ENCODE results near the gene CENPC.

Gene CENPC, protein sequence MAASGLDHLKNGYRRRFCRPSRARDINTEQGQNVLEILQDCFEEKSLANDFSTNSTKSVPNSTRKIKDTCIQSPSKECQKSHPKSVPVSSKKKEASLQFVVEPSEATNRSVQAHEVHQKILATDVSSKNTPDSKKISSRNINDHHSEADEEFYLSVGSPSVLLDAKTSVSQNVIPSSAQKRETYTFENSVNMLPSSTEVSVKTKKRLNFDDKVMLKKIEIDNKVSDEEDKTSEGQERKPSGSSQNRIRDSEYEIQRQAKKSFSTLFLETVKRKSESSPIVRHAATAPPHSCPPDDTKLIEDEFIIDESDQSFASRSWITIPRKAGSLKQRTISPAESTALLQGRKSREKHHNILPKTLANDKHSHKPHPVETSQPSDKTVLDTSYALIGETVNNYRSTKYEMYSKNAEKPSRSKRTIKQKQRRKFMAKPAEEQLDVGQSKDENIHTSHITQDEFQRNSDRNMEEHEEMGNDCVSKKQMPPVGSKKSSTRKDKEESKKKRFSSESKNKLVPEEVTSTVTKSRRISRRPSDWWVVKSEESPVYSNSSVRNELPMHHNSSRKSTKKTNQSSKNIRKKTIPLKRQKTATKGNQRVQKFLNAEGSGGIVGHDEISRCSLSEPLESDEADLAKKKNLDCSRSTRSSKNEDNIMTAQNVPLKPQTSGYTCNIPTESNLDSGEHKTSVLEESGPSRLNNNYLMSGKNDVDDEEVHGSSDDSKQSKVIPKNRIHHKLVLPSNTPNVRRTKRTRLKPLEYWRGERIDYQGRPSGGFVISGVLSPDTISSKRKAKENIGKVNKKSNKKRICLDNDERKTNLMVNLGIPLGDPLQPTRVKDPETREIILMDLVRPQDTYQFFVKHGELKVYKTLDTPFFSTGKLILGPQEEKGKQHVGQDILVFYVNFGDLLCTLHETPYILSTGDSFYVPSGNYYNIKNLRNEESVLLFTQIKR

DNA sequence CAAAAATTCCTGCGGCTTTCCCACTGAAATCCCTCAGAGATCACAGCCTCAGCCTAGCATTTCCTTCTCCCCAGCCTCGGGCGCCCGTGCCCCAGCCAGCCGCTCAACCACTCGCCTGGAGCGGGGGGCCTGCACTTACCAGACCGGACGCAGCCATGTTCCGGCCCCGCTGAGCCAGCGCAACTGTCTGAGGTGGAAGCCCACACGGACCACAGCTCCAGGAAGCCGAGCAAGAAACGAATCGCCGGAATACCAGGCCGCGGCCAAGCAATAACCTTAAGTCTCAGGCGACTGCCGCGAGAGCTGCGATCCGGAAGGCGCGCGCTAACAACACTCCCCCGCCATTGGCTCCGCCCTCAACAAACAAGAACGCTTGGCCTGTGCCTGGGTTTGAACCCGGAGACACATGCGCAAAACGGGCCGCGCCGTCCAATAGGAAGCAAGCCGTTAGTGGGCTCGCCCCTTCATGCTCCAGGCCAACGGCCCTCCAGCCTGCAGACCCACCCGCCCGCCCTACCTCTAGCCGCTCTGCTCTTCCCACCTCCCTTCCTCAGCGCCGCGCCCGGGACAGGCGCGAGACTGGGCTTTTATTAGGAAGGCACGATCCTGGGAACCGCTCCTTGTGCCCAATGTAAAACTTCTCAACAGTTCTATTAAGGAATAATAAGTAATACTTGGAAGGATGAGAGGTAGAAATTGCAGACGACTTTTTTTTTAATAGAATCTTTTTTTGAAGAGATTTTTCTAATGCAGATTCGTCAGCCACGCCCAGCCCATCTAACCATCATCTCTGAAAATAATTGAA, at the start of gene CENPC:
Gene CENPC (minus strand): TSS at position 305 of the 805 bp plus-strand sequence. CDS start 148 bp downstream, at position 157.
- DNase-seq (ENCODE audit: low read depth): peak; percentile 93

GRCh38 chr4:67593741-67594175, 48.5 kb upstream of the CENPC start:
- no peak for DNase-seq (ENCODE audit: low read depth)

DNA sequence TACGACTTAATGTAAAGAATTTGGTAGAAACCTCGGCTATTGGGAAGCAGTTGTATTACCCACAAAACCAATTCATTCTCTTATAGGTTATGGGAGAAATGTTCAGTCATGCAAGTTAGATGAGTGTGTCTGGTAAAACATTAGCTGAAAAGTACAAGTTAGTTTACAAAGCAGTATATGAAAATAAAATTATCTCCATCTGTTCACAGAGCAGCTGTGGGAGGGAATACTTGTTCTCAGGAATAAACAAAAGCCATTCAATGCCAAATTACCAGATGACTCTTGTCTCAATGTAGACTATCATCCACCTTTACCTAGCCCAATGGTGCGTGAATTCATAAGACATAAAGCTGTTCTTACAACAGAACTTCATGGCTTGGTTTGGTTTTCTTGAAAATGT, 41.9 kb upstream of the CENPC start:
- DNase-seq (ENCODE audit: low read depth): no peak

GRCh38 chr4:67584496-67584895, 39.2 kb upstream of the CENPC start:
- DNase-seq (ENCODE audit: low read depth): no peak

- DNase-seq (ENCODE audit: low read depth): no peak
These were observed 36.6 kb upstream of the CENPC start for GRCh38 chr4:67581913-67582312.

DNA sequence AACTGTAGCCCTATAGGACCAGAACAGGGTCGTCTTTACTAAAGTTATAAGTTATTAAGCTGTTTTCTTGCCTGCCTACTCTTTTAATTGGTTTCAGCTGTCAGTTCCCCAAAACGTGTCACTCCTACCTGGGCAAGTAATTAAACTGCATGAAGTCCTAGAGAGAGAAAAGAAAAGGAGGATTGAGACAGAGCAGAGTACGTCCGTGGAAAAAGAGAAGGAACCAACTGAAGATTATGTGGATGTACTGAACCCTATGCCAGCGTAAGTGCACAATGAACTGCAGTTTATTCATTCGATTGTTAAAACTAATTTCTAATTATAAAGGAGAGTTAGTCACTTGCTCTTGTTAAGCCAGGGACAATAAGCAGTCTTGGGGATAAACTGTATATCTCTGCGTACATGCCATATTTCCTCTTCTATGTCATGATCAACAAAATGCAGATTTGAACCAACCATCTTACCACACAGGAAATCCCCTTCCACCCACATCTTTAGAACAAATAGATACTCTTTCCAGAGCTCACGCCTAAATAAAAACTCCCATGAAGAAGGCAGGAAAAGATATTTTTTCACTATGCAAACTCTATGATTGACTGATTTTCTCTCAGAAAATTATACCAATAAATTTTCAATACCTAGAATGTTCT, 36.0 kb upstream of the CENPC start:
- DNase-seq (ENCODE audit: low read depth): no peak

- DNase-seq (ENCODE audit: low read depth): no peak
These were observed 35.3 kb upstream of the CENPC start for GRCh38 chr4:67580577-67580976.

GRCh38 chr4:67576538-67576937, 31.2 kb upstream of the CENPC start:
- DNase-seq (ENCODE audit: low read depth): no peak

- no peak for DNase-seq (ENCODE audit: low read depth)
These were observed 30.8 kb upstream of the CENPC start for GRCh38 chr4:67576059-67576466.

DNA sequence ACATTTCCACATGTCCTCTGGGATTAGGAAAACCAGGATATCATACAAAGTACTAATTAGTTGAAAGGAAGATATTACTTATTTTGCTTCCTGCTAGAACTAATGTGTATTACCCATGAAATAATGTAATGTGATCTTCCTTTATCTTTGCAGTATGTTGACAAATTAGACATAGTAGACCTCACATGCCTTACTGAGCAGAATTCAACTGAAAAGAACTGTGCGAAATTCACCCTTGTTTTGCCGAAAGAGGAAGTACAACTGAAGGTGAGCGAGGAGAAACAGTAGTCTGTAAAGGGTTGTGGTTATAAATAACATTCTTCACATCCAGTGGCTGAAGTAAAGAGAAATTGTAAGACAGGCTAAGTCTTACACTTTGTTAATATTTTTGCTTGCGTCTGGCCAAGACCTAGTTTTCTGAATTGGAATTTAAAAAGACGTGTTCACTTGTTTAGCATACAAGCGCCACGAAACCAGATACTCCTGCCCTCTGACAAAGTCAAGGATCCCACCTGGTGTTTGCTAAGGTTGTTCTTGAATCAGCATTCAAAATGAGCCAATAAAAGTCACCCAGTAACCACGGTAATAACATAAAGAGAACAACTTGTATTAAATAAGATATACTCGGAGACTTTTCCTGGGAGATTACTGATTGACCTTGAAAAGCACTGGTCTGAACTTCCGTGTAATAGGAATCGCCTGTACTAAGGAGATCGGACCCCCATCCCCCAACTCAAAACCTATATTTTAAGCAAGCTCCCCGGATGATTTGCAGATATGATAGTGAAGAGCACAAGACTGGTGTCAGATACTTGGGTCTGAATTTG, 30.1 kb upstream of the CENPC start:
- DNase-seq (ENCODE audit: low read depth): no peak

DNA sequence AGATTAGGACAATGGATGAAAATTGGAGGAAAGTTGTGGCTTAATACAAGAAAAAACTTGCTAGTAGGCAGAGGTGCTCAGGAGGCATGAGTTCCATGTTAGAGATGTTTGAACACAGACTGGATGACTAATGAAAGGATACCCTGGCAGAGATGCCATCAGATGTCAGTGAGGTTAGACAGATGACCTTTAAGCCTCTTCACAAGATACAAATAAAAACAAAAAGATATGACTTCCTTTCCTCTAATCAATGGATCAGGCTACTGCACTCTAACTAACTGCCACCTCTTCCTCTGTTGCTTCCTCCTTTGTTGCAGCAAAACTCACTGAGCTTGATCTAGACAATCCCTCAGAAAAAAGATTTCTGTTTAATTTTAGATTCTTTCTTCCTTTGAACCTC, 27.9 kb upstream of the CENPC start:
- no peak for DNase-seq (ENCODE audit: low read depth)

- DNase-seq (ENCODE audit: low read depth): no peak
These were observed 26.7 kb upstream of the CENPC start for GRCh38 chr4:67571975-67572374.

GRCh38 chr4:67570537-67570936, 25.2 kb upstream of the CENPC start:
- no peak for DNase-seq (ENCODE audit: low read depth)

GRCh38 chr4:67568820-67569219, 23.5 kb upstream of the CENPC start:
- DNase-seq (ENCODE audit: low read depth): no peak

GRCh38 chr4:67566335-67566734, 21.0 kb upstream of the CENPC start:
- DNase-seq (ENCODE audit: low read depth): no peak

GRCh38 chr4:67565284-67565683, 20.0 kb upstream of the CENPC start:
- DNase-seq (ENCODE audit: low read depth): no peak

DNA sequence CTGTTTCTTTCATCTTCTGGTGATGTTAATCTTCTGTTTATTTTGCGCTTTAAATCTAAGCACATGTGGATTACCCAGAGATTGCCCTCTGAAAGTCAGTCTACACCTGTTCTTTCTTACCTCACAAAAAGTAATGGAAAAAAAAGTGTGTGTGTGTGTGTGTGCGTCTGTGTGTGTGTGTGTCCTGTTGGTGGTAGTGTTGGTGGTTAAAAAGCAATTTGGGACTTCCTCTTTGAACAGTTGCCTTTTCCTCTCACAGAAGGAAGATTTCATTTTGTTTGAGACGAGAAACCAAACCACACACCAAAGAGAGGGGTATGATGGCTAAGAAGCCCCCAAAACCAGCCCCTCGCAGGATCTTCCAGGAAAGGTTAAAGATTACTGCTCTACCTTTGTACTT, 13.2 kb upstream of the CENPC start, which contains the start of gene STAP1:
Gene STAP1 (plus strand): TSS at position 235 of the 400 bp plus-strand sequence. CDS start 83 bp downstream, at position 318.
- DNase-seq (ENCODE audit: low read depth): no peak

DNA sequence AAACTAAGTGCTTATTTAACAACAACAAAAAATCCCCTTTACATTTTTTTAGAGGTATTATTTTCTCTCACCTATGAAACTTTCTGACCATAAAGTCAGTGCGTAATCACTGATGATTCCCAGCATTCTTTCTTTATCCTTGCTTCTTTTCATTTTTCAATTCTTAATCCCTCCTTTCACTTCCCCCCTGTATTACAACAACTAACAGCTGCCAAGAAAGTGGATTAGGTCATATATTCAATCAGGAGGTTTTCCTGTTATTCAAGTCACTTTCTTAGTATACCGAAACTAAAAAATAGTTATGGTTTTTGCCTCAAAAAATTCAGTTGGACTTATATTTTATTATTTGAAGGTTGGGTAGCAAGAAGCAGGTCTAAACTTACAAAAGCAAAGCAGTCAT, 11.1 kb upstream of the CENPC start:
- DNase-seq (ENCODE audit: low read depth): no peak

DNA sequence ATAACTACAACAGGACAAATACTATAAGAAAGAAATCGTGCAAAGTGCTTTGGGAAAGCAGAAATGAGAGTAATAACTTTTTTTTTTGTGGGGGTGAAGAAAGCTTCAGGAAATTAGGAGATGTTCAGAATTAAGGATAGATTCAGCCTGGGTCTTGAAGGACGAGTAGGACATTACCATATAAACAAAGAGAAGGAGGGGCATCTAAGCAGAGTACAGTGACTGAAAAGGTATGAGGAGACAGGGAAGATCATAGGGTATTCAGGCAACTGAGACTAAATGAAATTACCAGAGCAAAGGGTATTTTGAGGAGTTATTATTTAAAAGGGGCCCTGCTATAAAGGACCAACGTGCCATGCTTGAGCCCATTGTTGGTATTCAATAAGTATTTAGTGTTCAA, 10.1 kb upstream of the CENPC start:
- DNase-seq (ENCODE audit: low read depth): no peak

- no peak for DNase-seq (ENCODE audit: low read depth)
These were observed 8.8 kb upstream of the CENPC start for GRCh38 chr4:67554096-67554495.

All from activated T-cell treated with anti-CD3 and anti-CD28 coated beads for 48 hours (primary cell).